Retina (tissue), 1 donor: ENCODE results near the gene PDAP1.
"Not testable (repeated sequence)": the region's sequence is repeated elsewhere in the genome, so short reads cannot be mapped to it uniquely, and the experiment has no call there.

Experiments
- DNase-seq: peaks from one replicate; pipeline ENCODE4 v3.0.0-alpha.2; 2016

The PDAP1 gene

GRCh38 chr7:99424932-99425730, 16.7 kb upstream of the PDAP1 start:
- DNase-seq = no peak

- DNase-seq = no peak
Observed at GRCh38 chr7:99422625-99423024, 14.2 kb upstream of the PDAP1 start.

DNA sequence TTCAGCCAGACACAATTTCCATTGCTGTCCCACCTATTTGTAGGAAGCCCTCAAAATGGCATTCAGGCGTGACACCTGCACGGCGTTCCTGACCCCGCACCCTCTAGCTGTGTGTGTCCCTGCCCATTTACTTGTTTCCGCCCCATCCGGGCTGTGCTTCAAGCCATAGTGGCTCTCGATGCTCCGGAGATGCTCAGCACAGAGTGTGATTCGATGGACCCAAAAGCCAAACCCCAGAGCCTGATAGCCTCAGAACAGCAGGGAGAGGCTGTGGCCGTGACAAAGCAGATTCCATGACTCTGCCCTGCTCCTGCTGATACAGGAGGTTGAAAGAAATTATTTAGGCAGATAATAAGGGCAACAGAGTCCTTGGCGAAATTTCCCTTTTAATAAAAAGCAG, 13.8 kb upstream of the PDAP1 start:
- no peak for DNase-seq

GRCh38 chr7:99420986-99421385, 12.6 kb upstream of the PDAP1 start:
- DNase-seq = no peak

DNA sequence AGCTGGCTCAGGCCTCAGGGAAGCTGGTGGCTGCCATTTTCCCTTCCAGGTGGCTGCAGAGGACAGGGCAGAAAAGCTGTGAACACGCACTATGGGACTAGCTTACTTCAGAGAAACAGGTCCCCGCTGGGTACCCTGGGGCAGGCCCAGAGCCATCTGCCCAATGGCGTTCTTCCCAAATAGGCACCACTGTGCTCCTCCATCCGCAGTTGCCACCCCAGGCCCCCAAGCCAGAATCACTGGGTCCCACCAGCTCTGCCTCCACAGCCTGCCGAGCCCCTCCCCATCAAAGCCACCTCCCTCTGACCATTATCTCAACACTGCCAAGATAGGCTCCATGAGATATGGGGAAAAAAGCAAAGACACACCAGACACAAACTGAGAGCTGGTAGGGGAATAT, 11.8 kb upstream of the PDAP1 start:
- DNase-seq = no peak

- DNase-seq = no peak
Observed at GRCh38 chr7:99419323-99420021, 11.1 kb upstream of the PDAP1 start.

- DNase-seq = no peak
Observed at GRCh38 chr7:99418260-99418659, 9.9 kb upstream of the PDAP1 start.

GRCh38 chr7:99415513-99416127, 7.2 kb upstream of the PDAP1 start:
- not testable (repeated sequence) for DNase-seq

DNA sequence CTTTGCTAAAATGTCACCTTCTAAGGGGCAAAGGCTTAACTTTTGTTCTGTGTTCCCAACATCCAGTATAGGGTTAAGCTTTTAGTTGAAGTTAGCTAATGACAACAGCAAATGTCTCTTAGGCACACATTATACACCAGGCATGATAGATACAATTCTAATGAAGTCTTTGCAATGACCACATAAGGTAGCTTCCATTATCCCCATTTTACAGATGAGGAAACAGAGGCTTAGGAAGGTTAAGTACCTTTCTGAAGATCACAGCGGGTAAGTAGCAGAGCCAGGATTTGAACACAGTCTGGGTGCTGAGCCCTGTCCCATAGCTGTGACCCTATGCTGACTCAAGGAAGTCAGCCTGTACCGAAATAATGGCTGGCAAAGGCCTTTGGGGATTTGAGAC, 2.2 kb upstream of the PDAP1 start:
- no peak for DNase-seq

DNA sequence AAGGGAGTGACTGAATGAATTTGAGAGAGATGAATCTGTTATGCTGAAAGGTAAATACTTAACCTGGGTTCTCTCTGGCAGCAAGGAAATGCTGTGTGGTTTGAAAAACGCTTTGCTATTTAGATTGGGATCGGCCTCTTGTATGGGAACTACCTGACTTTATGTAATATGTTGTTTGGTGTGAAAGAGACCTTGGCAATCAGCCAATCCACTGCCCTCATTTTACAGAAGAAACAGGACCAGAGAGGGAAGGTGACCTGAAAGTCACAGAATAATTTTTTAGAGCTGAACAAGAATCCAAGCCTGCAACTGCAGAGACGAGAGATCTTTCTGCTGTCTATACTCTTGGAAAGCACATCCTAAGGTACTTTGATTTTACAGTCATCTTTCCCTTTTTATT, 1.4 kb upstream of the PDAP1 start:
- no peak for DNase-seq

DNA sequence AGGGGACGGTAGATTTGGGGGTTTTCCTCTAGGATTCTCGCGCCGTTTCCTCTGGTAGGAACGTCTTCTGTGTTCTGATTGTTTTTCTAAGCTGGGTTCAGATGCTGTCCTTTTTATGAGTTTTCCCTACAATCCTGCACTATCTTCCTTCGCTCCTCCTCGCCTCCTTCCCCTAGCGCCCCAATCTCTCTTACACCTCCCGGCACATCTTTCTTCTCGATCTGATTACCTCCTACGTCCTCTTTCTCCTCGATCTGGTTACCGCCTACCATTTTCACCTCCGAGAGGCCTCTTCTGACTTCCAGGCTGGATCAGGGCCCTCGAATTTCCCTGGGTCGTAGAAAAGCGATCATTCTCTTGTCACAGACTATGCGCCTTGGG, 785 bp upstream of the PDAP1 start:
- DNase-seq = no peak

DNA sequence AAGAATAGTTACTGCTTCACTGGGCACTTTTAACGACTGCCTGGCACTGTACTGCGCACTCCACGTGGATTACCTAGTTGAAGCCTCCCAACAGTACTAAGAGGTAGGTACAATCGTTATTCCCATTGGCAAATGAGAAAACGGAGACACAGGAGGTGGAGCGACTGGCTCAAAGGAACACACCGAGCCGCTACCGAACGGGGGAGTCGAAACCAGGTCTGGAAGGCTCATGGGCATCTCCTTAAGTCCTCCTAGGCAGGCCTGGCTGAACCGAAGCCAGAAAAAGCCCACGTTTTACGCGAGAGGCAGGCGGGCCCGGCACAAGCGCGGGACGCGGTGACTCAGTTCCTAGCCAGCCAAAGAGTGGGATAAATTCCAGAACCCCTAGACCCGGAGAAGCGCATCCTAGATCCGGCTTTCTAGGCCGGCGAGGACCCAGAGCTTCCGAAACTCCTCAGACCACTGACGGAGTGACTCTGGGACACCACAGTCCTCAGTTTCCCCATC, 472 bp downstream of the PDAP1 start:
- DNase-seq = no peak

GRCh38 chr7:99406557-99406956, 1.8 kb downstream of the PDAP1 start:
- no peak for DNase-seq

GRCh38 chr7:99404977-99405320, 3.4 kb downstream of the PDAP1 start:
- DNase-seq = no peak

DNA sequence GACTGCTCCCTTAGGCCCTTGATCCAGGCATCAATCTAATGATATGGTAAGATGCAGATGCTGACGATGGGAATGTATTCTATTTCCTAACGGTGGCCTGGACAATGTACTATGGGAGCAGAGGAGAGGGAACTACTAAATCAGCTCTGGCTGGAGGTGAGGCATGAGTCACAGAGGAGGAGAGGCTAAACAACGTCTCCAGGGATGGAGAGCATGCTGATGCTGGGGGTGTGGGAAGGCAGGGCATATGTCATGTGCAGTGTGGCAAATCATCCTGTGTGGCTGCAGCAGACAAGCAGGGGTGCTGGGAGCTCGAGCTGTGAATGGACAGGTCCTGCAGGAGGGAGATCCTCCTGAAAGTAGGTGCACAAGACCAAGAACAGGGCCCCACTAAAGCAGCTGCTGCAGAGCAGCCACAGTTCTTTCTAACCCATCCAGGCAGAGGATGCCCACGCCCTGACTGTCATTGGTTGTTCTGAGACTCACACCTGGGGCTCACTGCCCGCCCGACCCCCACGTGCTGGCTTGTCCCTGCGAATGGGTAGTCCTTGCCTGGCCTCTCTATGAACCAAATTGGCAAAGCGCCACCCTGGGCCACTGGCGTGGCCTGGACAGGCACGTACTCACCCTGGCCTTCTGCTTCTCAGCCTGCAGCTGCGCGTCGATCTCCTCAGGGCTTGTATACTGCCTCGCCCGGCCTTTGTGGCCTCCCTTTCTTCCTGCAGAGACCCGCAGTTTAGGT, 4.0 kb downstream of the PDAP1 start:
- DNase-seq = no peak

- no peak for DNase-seq
Observed at GRCh38 chr7:99403764-99404163, 4.6 kb downstream of the PDAP1 start.

GRCh38 chr7:99402854-99403253, 5.5 kb downstream of the PDAP1 start:
- no peak for DNase-seq

- no peak for DNase-seq
Observed at GRCh38 chr7:99399597-99399996, 8.8 kb downstream of the PDAP1 start.

GRCh38 chr7:99398891-99399445, 9.4 kb downstream of the PDAP1 start:
- DNase-seq = no peak

DNA sequence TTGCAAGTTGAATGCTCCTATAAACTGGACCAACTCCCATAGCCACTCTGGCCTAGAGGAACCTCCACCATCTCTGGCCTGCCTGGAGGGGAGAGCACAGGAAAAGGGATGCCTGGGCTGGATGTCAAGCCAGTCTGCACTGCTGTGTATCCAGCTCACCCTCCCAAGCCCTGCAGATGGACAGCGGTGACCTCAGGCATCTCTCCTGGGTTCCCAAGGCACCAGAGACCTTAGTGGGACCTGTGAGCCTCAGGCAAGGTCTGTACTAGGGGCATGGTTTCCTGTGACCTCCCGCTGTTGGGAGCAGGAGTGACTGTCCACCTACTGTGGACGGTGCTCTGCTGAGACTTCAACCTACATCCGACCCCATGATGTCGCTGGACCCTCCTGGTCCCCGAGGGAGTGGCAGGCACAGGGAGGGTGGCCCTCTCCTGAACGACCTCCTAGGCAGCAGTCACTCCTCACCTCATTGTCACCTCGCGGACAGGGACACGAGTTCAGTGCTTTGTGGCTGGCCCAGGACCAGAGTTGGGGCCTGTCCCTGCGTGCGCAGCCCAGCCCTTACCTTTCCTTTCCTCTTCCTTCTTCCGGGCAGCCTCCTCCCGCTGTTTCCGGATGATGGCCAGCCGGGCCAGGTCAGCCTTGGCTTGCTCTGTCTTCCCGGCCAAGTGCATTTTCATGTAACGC, 11.0 kb downstream of the PDAP1 start:
- DNase-seq = no peak

DNA sequence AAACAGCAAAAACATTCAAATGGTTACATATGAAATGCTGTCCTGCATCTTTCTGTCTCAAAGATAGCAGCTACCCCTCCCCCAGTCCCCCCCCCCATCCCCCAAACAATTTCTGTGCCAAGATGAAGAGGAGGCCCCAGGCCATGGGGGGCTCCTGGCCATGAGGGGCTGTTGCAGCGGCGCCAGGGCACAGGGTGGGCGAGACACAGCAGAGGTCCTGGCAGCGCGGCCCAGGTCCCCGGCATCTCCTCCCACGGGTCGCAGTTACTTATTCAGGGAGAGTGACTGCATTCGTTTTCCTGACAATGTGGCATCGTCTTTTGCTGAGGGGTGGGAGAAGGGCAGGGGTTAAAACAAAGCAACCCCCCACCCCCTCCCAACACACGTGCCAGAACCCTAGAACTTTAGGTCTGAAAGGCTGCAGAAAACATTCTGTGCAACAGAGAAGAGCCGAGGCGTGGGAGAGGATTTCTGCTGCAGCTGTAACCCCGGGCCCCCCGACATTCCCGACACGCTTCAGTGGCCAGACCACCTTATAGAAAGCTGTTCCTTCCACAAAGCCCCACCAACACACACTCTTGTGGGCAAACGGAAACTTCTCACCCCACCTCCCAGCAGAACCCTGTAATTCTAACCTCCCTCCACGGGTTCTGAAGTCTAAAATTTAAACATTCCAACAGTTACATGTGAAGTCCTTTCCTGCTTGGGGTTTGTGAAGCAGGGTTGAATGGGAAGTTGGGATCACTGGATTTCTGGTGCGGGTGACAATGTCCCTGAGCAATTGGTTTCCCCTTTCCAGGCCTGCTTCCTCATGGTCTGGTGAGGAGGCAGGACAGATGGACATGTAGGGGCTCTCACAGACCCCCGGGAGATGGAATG, 11.7 kb downstream of the PDAP1 start:
- DNase-seq = no peak
